Adrenal gland (tissue), 5 donors: Measurements from ENCODE around the gene ADAM19.

ENCODE experiments used
- POLR2A ChIP-seq, 2 donors: fragments of 450-650 bp; IDR thresholded peaks; one replicate each; pipeline ENCODE4 v1.6.1; 2017; ENCODE audit warnings: antibody characterized with exemption in 2 of 2, mild to moderate bottlenecking in 2 of 2, moderate library complexity in 1 of 2
- TF ChIP-seq, protein P1 (sequence below), 6 experiments: fragments of 450-650 bp in 4 of 6; fragments of 200-600 bp in 2 of 6; sonication (generic) in 1 of 6; IDR thresholded peaks; 1 replicate in 5 of 6; 2 replicates in 1 of 6; pipeline versions ENCODE4 v1.5.1 to v1.8.0; 2016 to 2021; ENCODE audit warnings: antibody characterized with exemption in 6 of 6, mild to moderate bottlenecking in 2 of 6, moderate library complexity in 1 of 6
- donor health status: DM: no; HTN: no; CAD: no.

DNA sequence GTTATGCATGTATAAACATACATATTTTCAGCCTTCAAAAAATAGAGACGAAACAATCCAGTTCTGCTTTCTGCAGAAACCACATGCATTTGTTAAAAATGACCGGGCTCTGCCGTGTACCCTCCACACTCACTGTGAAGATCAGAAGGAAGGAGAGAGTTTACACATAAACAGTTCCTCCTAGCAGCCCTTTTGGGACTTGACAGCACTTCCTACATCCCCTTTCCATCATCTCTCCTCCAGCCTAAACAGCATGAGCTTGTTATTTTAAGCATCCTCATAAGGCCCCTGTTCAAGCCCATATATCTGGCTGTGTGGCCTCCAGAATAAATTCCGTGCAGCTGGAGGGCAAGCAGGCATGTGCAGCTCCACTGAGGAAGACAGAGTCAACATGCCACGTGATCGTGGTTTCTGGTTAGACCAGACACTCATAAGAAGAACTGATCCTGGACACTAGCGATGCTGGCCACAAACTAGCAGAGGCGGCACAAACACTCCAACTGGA lies 73.4 kb downstream of the ADAM19 start:
- TF ChIP-seq, protein P1, sequence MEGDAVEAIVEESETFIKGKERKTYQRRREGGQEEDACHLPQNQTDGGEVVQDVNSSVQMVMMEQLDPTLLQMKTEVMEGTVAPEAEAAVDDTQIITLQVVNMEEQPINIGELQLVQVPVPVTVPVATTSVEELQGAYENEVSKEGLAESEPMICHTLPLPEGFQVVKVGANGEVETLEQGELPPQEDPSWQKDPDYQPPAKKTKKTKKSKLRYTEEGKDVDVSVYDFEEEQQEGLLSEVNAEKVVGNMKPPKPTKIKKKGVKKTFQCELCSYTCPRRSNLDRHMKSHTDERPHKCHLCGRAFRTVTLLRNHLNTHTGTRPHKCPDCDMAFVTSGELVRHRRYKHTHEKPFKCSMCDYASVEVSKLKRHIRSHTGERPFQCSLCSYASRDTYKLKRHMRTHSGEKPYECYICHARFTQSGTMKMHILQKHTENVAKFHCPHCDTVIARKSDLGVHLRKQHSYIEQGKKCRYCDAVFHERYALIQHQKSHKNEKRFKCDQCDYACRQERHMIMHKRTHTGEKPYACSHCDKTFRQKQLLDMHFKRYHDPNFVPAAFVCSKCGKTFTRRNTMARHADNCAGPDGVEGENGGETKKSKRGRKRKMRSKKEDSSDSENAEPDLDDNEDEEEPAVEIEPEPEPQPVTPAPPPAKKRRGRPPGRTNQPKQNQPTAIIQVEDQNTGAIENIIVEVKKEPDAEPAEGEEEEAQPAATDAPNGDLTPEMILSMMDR (IDR thresholded peaks at IDR 0.05), result no peak
- no peak for TF ChIP-seq POLR2A (IDR thresholded peaks at IDR 0.05)
